GM19099 (cell line): ENCODE results near the gene SETSIP.

ENCODE experiments used
- POLR2A ChIP-seq: IDR thresholded peaks from 3 replicates; pipeline ENCODE4 v1.6.1; 2011; ENCODE audit warnings: low read depth; ENCODE audit not compliant: insufficient read length; ENCODE audit errors: extremely low read depth

SETSIP gene

GRCh38 chr1:92075311-92075710 is at the start of gene SETSIP:
SETSIP (minus strand) TSS chr1:92075411; CDS start chr1:92075411, 0 bp downstream.
- TF ChIP-seq POLR2A, result no peak

GRCh38 chr1:92123868-92124267 is 48.7 kb upstream of the SETSIP start:
- no peak for TF ChIP-seq POLR2A

GRCh38 chr1:92118826-92119225 is 43.6 kb upstream of the SETSIP start:
- no peak for TF ChIP-seq POLR2A

- TF ChIP-seq POLR2A, result no peak
These were observed 42.3 kb upstream of the SETSIP start for GRCh38 chr1:92117526-92117925.

- no peak for TF ChIP-seq POLR2A
These were observed 33.4 kb upstream of the SETSIP start for GRCh38 chr1:92108631-92109030.

- TF ChIP-seq POLR2A, result no peak
These were observed 30.4 kb upstream of the SETSIP start for GRCh38 chr1:92105546-92106081.

- TF ChIP-seq POLR2A, result no peak
These were observed 21.1 kb upstream of the SETSIP start for GRCh38 chr1:92096317-92096716.

- no peak for TF ChIP-seq POLR2A
These were observed 20.7 kb upstream of the SETSIP start for GRCh38 chr1:92095874-92096273.

- TF ChIP-seq POLR2A, result no peak
These were observed 19.4 kb upstream of the SETSIP start for GRCh38 chr1:92094595-92094994.

- no peak for TF ChIP-seq POLR2A
These were observed 18.9 kb upstream of the SETSIP start for GRCh38 chr1:92094090-92094489.

- TF ChIP-seq POLR2A, result no peak
These were observed 16.4 kb upstream of the SETSIP start for GRCh38 chr1:92091625-92092024.

- TF ChIP-seq POLR2A, result no peak
These were observed 12.3 kb upstream of the SETSIP start for GRCh38 chr1:92087542-92087941.

- TF ChIP-seq POLR2A, result no peak
These were observed 10.5 kb upstream of the SETSIP start for GRCh38 chr1:92085727-92086126.

GRCh38 chr1:92084651-92085050 is 9.4 kb upstream of the SETSIP start:
- no peak for TF ChIP-seq POLR2A

- no peak for TF ChIP-seq POLR2A
These were observed 5.8 kb upstream of the SETSIP start for GRCh38 chr1:92081031-92081430.

- no peak for TF ChIP-seq POLR2A
These were observed 5.1 kb upstream of the SETSIP start, which contains the start of gene BTBD8 for GRCh38 chr1:92080128-92080985. BTBD8 (plus strand) TSS chr1:92080345; CDS start chr1:92080572, 227 bp downstream.
